GM20000 (cell line): Measurements from ENCODE around the gene FAM107B.
"Not testable (repeated sequence)": the region's sequence is repeated elsewhere in the genome, so short reads cannot be mapped to it uniquely, and the experiment has no call there.

Experiments used
- DNase-seq: peaks from one replicate; pipeline ENCODE4 v3.0.0; 2012; ENCODE audit warnings: low spot score
- TF ChIP-seq, protein P1 (sequence below): IDR thresholded peaks from 2 replicates; pipeline ENCODE4 v1.5.1; 2012; ENCODE audit warnings: mild to moderate bottlenecking, control low read depth; ENCODE audit errors: extremely low read depth, missing control alignments

FAM107B gene

DNA sequence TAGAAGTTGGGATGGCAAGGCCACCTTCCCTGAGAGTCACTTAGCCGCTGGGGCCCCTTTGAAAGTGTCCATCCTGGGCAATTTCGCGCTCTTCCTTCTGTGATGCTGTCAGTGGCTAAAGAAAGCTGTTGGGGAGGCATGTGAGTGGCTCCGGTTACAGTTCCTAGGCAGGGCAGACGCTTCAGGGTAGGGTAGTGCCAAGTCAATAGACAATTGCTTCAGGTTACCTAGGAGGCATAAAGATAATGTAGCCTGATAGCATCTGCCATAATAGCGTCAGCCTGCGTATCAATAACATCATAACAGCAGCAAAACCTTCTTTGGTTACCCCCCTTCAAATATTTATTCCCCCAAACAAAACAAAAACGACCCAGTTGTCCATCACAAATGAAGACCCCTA, at the start of gene FAM107B:
FAM107B (minus strand) TSS at position 101 of the 400 bp plus-strand sequence. CDS start 234 bp downstream, outside the sequence.
- TF ChIP-seq, protein P1, sequence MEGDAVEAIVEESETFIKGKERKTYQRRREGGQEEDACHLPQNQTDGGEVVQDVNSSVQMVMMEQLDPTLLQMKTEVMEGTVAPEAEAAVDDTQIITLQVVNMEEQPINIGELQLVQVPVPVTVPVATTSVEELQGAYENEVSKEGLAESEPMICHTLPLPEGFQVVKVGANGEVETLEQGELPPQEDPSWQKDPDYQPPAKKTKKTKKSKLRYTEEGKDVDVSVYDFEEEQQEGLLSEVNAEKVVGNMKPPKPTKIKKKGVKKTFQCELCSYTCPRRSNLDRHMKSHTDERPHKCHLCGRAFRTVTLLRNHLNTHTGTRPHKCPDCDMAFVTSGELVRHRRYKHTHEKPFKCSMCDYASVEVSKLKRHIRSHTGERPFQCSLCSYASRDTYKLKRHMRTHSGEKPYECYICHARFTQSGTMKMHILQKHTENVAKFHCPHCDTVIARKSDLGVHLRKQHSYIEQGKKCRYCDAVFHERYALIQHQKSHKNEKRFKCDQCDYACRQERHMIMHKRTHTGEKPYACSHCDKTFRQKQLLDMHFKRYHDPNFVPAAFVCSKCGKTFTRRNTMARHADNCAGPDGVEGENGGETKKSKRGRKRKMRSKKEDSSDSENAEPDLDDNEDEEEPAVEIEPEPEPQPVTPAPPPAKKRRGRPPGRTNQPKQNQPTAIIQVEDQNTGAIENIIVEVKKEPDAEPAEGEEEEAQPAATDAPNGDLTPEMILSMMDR = no peak
- no peak for DNase-seq

DNA sequence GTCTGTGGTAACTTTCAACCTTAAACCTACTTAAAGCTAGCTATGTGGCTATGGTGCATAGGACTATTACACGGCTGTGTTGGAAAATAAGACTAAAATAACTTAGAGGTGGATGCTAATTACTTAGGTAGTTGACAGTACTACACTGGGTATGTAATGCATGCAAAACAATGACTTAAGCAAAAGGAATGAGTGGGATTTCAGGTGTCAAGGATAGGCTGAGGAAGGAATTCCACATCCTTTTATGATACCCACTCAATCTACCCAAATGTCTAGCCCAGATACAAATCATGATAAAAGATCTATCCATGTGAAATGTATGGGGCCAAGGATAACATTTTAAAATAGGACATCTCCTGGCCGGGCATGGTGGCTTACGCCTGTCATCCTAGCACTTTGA, 49.3 kb upstream of the FAM107B start:
- DNase-seq = no peak
- TF ChIP-seq, protein P1 = no peak

DNA sequence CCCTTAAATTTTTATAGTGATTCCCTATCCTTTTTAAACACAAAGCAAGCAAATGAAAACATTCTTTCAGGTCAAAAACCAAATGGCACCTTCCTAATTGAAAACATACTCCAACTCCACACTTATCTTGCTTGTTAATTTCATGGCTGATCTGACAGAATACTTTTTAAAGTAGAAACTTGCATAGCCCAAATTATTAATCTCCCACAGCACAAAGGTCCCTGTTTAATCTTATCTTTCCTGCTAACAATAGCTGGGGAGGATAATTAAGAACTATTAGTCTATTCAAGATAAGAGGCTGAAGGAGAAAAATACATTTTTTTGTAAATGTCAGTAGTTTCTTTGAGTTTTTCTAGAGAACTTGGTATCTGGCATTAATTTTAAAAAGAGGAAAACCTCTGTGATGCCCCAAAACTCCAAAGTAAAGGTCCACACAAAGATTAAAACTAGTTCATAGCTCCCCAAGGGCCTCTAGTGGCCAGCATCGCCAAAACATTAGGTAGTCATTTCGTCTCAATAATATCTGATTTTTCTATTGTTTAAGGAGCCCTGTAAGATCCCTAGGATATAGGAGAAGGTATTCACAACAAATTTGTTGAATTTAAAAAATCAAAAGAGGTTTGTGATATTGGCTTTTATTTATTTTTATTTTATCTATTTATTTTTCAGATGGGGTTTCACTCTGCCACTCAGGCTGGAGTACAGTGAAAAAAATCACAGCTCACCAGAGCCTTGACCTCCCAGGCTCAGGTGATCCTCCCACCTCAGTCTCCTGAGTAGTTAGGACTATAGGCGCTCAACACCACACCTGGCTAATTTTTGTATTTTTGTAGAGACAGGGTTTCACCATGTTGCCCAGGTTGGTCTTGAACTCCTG, 48.4 kb upstream of the FAM107B start:
- peak; percentile 58 for DNase-seq
- TF ChIP-seq, protein P1 = peak; percentile 34

DNA sequence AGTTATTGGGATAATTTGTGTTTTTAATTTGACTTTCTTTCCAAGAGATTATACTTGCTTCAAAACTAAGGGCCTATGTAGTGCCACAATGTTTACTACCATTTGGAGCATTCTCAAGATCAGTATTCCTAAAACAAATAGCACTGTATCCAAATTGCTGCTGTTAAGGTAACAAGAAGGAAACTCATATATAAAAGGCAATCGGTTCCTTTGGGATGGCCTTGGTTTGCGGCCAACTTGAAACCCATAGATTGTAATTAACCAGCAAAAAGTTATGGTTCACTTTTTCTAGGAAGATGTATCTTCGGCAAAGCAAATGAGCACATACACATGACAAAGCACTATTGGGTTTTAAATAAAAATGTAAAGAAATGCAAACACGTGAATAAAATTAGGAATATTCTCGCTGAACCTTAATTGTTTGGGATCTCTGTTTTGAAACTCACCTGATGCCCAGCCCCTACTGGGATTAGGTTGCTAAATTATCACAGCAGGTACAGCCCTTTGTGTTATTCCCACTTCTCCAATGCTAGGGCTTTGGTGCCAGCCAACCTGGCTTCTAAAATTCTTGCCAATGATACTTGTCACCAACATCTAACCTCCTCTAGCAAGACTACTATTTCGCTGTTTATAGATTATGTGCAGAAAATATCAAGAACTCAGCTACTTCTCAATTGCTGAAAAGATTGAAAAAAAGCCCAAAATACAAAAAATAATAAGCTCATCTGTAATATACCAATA, 47.1 kb upstream of the FAM107B start:
- no peak for DNase-seq
- TF ChIP-seq, protein P1 = no peak

DNA sequence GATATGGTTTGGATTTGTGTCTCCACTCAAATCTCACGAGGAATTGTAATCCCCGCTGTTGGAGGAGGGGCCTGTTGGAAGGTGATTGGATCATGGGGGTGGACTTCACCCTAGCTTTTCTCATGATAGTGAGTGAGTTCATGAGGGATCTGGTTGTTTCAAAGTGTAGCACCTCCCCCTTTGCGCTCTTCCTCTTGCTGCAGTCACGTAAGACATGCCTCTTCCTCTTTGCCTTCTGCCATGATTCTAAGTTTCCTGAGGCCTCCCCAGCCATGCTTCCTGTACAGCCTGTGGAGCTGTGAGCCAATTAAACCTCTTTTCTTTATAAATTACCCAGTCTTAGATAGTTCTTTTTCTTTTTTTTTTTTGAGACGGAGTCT, 46.1 kb upstream of the FAM107B start:
- TF ChIP-seq, protein P1 = no peak
- no peak for DNase-seq

DNA sequence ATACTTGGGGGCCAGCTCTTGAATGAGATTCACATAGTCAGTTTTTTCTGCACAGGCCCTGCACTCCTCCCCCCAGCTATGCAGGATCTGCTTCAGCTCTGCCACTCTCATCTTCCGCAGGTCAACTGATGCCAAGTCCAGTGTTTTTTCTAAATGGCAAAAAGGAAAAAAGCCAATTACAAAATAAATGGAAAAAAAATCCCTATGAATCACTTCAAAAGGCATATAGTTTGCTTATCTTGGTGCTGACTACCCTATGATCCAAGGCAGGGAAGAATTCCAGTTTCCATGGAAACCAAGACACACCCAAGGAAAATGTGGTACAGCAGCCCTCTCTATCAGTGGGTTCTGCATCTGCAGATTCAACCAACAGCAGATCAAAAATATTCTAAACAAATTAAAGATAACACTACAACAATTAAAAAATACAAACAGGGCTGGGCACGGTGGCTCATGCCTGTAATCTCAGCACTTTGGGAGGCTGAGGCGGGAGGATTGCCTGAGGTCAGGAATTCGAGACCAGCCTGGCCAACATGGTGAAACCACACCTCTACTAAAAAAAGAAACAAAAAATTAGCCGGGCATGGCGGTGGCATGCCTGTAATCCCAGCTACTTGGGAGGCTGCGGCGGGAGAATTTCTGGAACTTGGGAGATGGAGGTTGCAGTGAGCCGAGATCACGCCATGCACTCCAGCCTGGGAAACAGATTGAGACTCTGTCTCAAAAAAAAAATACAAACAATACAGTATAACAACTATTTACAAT, 45.5 kb upstream of the FAM107B start:
- TF ChIP-seq, protein P1 = no peak
- DNase-seq = no peak

DNA sequence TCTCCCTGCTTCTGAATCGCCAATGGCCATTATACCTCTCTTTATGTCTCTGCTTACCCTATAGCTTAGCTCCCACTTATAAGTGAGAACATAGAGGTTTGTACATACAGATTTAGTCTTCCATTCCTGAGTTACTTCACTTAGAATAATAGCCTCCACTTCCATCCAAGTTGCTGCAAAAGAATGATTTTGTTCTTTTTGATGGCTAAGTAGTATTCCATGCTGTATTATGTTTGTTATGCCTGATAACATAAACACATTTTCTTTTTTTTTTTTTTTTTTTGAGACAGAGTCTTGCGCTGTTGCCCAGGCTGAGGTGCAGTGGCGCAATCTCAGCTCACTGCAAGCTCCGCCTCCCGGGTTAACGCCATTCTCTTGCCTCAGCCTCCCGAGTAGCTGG, 42.0 kb upstream of the FAM107B start:
- not testable (repeated sequence) for DNase-seq
